HepG2 (cell line): ENCODE results near the gene CACNA1F.

ENCODE experiments used
- TCF7 ChIP-seq: sonication (generic); IDR thresholded peaks from 2 replicates; pipeline ENCODE4 v1.6.1; 2016; ENCODE audit warnings: antibody characterized with exemption, low read depth
- THAP11 ChIP-seq: IDR thresholded peaks from 2 replicates; pipeline ENCODE4 v1.6.1; 2016; ENCODE audit warnings: missing biosample characterization, missing genetic modification reagents
- ZSCAN30 ChIP-seq: sonication (generic); formaldehyde crosslinking; IDR thresholded peaks from 2 replicates; pipeline ENCODE4 v1.5.0; 2020; ENCODE audit warnings: mild to moderate bottlenecking, missing genetic modification reagents

DNA sequence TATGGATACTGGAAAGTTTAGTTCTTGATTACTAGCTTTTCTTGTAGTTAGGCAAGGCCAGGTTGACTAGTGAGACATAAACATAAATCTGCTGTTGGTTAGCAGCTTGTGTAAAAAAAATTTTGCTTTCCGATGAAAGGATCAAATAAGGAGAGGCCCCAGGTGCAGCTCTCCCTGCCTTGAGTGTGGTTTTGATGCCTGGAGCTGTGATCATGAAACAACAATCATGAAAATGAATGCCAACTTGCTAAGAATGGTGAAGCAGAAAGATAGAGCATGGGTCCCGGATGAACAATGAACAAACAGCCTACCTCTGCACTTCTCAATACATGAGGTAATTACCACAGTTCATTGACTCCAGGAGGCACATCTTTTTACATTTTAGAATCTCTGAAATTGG is 18.7 kb downstream of the CACNA1F start:
- TF ChIP-seq TCF7 (no peak), THAP11 (CRISPR knock-in tag) (no peak), ZSCAN30 (CRISPR knock-in tag) (no peak)
